CD4-positive, alpha-beta T cell treated with Interleukin-17A for 4 hours (primary cell): ENCODE results near the gene MAF.

Source experiments
- DNase-seq: peaks from one replicate; pipeline ENCODE4 v3.0.0-alpha.2; 2020; ENCODE audit warnings: mixed read lengths

The MAF gene

GRCh38 chr16:79610771-79611170, 10.2 kb upstream of the MAF start:
- DNase-seq, result no peak

- peak; percentile 29 for DNase-seq
These were observed 9.3 kb upstream of the MAF start for GRCh38 chr16:79609861-79610260.

GRCh38 chr16:79608976-79609375, 8.4 kb upstream of the MAF start:
- no peak for DNase-seq

- DNase-seq, result no peak
These were observed 7.0 kb upstream of the MAF start for GRCh38 chr16:79607587-79607986.

GRCh38 chr16:79605999-79606398, 5.5 kb upstream of the MAF start:
- peak; percentile 36 for DNase-seq

- no peak for DNase-seq
These were observed 2.5 kb upstream of the MAF start for GRCh38 chr16:79603055-79603454.

GRCh38 chr16:79602628-79603014, 2.1 kb upstream of the MAF start:
- DNase-seq, result peak; percentile 21

- peak; percentile 91 for DNase-seq
These were observed 1.5 kb upstream of the MAF start for GRCh38 chr16:79601931-79602627.

- peak; percentile 59 for DNase-seq
These were observed 774 bp upstream of the MAF start for GRCh38 chr16:79601092-79601930.

- DNase-seq, result peak; percentile 59
These were observed 500 bp downstream of the MAF start for GRCh38 chr16:79599837-79600637.

GRCh38 chr16:79599256-79599836, 1.2 kb downstream of the MAF start:
- DNase-seq, result peak; percentile 41

GRCh38 chr16:79598348-79599181, 2.0 kb downstream of the MAF start:
- peak; percentile 55 for DNase-seq

- no peak for DNase-seq
These were observed 2.5 kb downstream of the MAF start for GRCh38 chr16:79598063-79598347.

GRCh38 chr16:79597277-79598062, 3.1 kb downstream of the MAF start:
- DNase-seq, result no peak

- DNase-seq, result no peak
These were observed 4.5 kb downstream of the MAF start for GRCh38 chr16:79595931-79596450.

GRCh38 chr16:79595231-79595641, 5.3 kb downstream of the MAF start:
- DNase-seq, result no peak

GRCh38 chr16:79593754-79594153, 6.8 kb downstream of the MAF start:
- no peak for DNase-seq

GRCh38 chr16:79593074-79593531, 7.4 kb downstream of the MAF start:
- no peak for DNase-seq

- DNase-seq, result no peak
These were observed 8.4 kb downstream of the MAF start for GRCh38 chr16:79592186-79592585.

- DNase-seq, result peak; percentile 20
These were observed 10.9 kb downstream of the MAF start for GRCh38 chr16:79589601-79590102.

GRCh38 chr16:79587897-79588296, 12.6 kb downstream of the MAF start:
- DNase-seq, result no peak
